HG03378 (cell line): ENCODE data around the gene HNRNPCL4.
"Not testable (repeated sequence)": the region's sequence is repeated elsewhere in the genome, so short reads cannot be mapped to it uniquely, and the experiment has no call there.

Experiments
- ATAC-seq: cut with Tn5 transposase; IDR thresholded peaks from one replicate; pipeline ENCODE4 v1.9.1; 2021; ENCODE audit warnings: mild to moderate bottlenecking, moderate library complexity; ENCODE audit not compliant: unreplicated experiment

Gene HNRNPCL4

GRCh38 chr1:13165531-13165930 lies at the start of gene HNRNPCL4:
Gene HNRNPCL4, minus strand, starts transcription at chr1:13165631. Its CDS starts 164 bp downstream, at chr1:13165467.
- not testable (repeated sequence) for ATAC-seq

GRCh38 chr1:13208712-13209111 lies 43.3 kb upstream of the HNRNPCL4 start:
- ATAC-seq = not testable (repeated sequence)

GRCh38 chr1:13201309-13201708 lies 35.9 kb upstream of the HNRNPCL4 start, which contains the start of gene PRAMEF13:
Gene PRAMEF13, minus strand, starts transcription at chr1:13201409. Its CDS starts 1,820 bp downstream, at chr1:13199589.
- not testable (repeated sequence) for ATAC-seq

GRCh38 chr1:13171548-13171947 lies 6.1 kb upstream of the HNRNPCL4 start, which contains the start of gene PRAMEF9:
Gene PRAMEF9, plus strand, starts transcription at chr1:13171848. Its CDS starts 3,433 bp downstream, at chr1:13175281.
- ATAC-seq = not testable (repeated sequence)

GRCh38 chr1:13155909-13156308 lies 9.5 kb downstream of the HNRNPCL4 start, which contains the start of gene PRAMEF26:
Gene PRAMEF26, minus strand, starts transcription at chr1:13156009. Its CDS starts 2,914 bp downstream, at chr1:13153095.
- not testable (repeated sequence) for ATAC-seq

GRCh38 chr1:13116754-13117153 lies 48.7 kb downstream of the HNRNPCL4 start, which contains the start of gene HNRNPCL2:
Gene HNRNPCL2, minus strand, starts transcription at chr1:13116854. Its CDS starts 454 bp downstream, at chr1:13116400.
- ATAC-seq = not testable (repeated sequence)
